ENCODE measurements around the gene ST8SIA6.

Gene ST8SIA6

GRCh38 chr10:17414484-17414883 is 39.9 kb downstream of the ST8SIA6 start (continued):
- TF ChIP-seq TSHZ2 (CRISPR knock-in tag; IDR thresholded peaks at IDR 0.05), result no peak

- ATAC-seq, result no peak
These were observed 40.5 kb downstream of the ST8SIA6 start for GRCh38 chr10:17413876-17414275.

More at GRCh38 chr10:17413876-17414275, 40.5 kb downstream of the ST8SIA6 start:
- TF ChIP-seq ZNF8 (CRISPR knock-in tag; IDR thresholded peaks at IDR 0.05), result no peak
- no peak for TF ChIP-seq ZFP30 (CRISPR knock-in tag; IDR thresholded peaks at IDR 0.05)
- no peak for TF ChIP-seq CSRNP3 (CRISPR knock-in tag; IDR thresholded peaks at IDR 0.05)
- TF ChIP-seq ZNF565 (CRISPR knock-in tag; conservative IDR thresholded peaks at IDR 0.05; ENCODE audit: low read depth), result no peak
- no peak for TF ChIP-seq PATZ1 (CRISPR knock-in tag; IDR thresholded peaks at IDR 0.05; ENCODE audit: borderline replicate concordance)
- no peak for TF ChIP-seq RARB (CRISPR knock-in tag; IDR thresholded peaks at IDR 0.05)
- TF ChIP-seq BACH2 (CRISPR knock-in tag; IDR thresholded peaks at IDR 0.05; ENCODE audit: borderline replicate concordance), result no peak
- no peak for TF ChIP-seq ZNF70 (CRISPR knock-in tag; IDR thresholded peaks at IDR 0.05)
- no peak for TF ChIP-seq POU6F1 (CRISPR knock-in tag; IDR thresholded peaks at IDR 0.05; ENCODE audit: borderline replicate concordance, low read depth)
- no peak for TF ChIP-seq TSHZ2 (CRISPR knock-in tag; IDR thresholded peaks at IDR 0.05)
- no peak for TF ChIP-seq ESRRG (CRISPR knock-in tag; IDR thresholded peaks at IDR 0.05)
- TF ChIP-seq GLIS3 (CRISPR knock-in tag; IDR thresholded peaks at IDR 0.05), result no peak
- no peak for TF ChIP-seq TOX (CRISPR knock-in tag; IDR thresholded peaks at IDR 0.05; ENCODE audit: borderline replicate concordance)
- TF ChIP-seq ZFP3 (CRISPR knock-in tag; IDR thresholded peaks at IDR 0.05), result no peak
- TF ChIP-seq TCF4 (CRISPR knock-in tag; IDR thresholded peaks at IDR 0.05; ENCODE audit: borderline replicate concordance), result no peak
- TF ChIP-seq ZC3H10 (CRISPR knock-in tag; IDR thresholded peaks at IDR 0.05), result no peak
